NCI-H345 treated with DMSO at 0.1 percent for 48 hours (cell line): ENCODE results near the gene SPATS2L.

ENCODE experiments used
- DNase-seq: peaks from one replicate; lab custom pipeline; 2025; ENCODE audit not compliant: unreplicated experiment; lab: John Stamatoyannopoulos, UW

Gene SPATS2L

DNA sequence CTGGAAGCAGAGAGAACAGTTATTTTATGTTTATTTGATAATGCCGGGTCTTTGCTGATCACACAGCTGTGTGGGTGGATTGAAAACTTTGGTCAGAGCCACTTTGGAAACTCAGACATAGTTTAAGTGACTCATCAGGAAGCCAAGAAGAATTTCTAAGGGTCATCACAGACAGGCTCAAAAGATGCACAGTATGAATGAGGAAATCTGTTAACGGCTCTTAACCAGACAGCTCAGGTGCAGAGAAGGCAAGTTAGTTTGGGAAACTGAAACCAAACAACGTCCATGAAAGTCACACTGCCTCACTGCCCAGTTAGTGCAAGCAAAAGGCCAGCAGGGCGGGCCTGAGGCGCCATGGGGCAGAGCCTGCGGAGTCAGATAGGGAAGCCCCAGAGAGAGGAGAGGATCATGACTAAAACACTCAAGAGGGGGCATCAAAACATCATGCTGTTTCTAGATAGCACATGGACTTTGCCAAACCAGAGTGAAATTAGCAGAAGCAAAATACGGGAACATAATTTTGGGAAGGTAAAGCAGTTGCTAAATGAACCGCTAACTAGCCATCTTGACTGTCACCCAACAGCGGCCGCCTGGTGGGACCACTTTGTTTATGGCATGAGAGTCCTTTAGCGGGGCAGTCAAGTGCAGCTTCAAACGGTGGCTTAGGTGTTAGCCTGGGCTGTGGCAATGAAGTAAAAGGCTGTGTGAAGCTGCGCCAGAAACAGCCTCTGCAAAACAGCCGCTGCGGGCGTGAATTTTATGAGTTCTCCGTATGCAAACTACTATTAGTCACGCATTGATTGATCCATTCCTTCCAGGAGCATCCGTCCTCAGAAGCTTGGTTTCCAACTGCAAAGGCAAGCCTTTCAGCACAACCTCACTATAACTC lies 102.2 kb downstream of the SPATS2L start:
- DNase-seq, result peak; percentile 59

DNA sequence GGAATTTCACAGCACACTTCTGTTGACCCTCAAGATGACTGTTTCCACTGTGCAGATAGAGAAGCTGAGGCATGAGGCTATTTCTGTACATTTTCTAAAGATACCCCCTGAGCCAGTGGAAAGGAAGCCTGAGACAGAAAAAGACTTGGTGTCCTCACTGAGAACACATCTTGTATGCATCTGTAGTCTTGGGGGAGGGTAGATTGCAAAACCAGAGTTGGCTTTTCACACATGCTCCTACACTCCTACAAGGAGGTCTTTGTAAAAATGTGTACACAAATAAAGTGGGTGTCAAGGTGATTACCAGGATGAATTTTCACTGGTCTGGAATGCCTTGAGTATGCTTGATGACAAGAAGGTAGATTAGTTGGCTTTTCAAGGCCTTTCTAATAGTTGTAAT lies 105.3 kb downstream of the SPATS2L start:
- DNase-seq, result no peak

DNA sequence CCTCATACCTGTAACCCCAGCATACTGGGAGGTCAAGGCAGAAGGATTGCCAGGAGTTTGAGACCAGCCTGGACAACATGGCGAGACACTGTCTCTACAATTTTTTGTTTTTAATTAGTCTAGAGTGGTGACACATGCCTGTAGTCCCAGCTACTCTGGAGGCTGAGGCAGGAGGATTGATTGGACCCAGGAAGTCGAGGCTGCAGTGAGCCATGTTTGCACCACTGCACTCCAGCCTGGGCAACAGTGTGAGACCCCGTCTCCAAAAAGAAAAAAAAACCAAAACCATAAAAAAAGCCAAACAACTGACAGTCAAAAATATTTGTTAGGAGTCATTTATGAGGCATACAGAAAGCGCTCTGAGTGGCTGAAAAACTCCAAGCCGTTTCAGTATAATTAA lies 107.9 kb downstream of the SPATS2L start:
- no peak for DNase-seq

DNA sequence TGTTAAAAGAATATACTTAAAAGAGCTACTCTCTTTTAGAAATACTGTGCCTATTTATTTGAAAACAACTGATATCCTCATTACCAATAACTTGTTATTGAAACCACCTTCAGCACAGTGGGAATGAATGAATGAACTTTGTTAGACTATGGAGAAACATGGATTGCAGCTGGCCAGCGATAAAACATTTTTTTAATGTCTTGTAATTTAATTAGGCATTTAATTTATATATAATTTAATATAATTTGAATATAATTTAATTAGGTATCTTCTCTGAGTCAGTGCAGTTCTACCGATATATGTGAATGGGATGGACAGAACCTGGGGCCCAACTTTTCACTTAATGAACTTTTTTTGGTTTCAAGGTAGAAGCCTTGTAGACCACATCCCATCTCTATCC lies 109.0 kb downstream of the SPATS2L start:
- no peak for DNase-seq

DNA sequence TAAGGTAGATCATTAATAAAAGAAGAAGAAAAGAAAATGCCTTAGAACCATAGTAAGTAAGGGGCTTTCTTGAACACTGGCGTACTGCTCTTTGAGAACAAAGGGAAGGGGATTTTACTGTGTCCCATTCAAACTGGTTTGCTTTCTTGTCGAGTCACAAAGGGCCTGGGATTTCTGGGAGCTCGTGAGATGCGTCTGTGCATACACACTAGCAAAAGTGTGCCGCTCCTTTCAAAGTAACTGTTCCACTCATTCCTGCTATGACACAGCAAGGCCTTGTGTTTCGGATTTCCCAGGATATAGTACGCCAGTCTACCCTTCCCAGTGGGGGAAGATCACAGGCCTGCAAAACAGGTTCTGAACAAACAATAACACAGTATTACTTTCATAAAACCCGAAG lies 110.4 kb downstream of the SPATS2L start:
- DNase-seq, result no peak

DNA sequence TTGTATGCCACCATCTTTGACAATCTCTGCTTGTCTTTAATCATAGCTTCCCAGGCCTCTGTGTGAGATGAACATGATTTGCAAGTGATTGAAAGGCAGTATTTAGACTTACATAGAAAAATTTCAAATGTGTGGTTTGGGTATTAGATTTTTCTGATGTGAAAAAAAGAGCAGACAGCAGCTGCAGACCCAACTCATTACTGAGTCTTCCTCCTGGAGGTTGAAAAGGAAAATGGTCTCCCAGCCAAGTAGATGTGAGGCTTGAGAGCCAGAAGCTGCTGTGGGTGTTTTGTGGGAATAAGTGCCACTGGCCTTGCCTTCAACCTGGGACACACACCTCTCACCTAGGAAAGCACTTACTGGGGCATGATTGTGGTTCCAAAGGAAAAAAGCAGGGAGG lies 110.9 kb downstream of the SPATS2L start:
- DNase-seq, result no peak

DNA sequence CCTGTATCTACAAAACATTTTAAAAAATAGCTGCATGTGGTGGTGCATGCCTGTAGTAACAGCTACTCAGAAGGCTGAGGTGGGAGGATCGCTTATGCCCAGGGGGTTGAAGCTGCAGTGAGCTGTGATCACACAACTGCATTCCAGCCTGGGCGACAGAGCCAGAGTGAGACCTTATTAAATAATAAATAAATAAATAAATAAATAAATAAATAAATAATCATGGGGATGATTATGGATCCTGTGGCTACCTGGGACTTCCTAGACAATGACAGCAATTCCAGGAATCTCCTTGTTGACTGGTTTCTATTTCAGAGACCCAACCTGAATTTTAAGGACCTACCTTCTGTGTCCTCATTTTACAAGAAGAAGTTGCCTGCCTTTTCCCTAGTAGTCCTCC lies 111.9 kb downstream of the SPATS2L start:
- DNase-seq, result no peak

DNA sequence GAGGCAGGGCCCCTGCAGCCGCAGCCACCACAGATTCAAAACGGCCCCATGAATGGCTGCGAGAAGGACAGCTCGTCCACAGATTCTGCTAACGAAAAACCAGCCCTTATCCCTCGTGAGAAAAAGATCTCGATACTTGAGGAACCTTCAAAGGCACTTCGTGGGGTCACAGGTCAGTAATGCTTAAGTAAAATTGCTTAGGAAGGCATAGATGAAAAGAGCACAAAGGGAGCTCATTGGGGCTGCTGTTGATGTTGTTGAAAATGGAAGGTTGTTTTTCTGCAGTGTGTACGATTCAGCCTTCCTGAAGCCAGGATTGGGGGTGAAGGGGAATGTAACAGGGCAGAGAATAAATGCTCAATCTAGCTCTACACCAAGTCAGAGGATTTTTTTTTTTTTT lies 112.8 kb downstream of the SPATS2L start:
- no peak for DNase-seq

DNA sequence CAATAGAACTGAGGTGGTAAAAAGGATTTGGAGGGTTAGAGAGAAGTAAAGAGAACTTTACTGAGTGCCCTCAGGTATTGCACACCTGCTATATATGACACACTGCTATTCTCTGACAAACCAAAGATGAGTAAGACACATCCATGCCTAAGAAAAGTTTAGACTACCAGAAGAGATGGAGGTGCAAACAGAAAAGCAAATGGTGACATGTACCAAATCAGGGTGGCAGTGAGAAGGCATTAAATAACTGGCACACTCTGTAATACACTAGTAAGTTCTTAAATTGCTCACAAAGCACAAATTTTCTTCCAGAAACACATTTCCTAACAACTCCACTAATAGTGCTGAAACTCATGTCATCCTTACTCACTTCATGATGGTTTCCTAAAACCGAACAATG lies 114.8 kb downstream of the SPATS2L start:
- no peak for DNase-seq

DNA sequence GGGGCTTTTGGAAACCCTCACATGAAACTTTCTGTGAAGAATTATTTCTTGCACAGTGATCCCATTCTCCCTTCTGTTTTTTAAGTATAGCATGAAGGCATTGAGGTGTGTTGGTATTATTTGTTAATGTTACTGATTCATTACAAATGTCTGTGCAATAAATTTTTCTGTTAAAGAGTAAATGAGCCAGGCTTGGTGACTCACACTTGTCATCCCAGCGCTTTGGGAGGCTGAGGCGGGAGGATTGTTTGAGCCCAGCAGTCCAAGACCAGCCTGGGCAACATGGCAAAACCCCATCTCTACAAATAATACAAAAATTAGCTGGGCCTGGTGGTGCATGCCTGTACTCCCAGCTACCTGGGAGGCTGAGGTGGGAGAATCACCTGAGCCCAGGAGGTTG lies 115.6 kb downstream of the SPATS2L start:
- DNase-seq, result no peak

DNA sequence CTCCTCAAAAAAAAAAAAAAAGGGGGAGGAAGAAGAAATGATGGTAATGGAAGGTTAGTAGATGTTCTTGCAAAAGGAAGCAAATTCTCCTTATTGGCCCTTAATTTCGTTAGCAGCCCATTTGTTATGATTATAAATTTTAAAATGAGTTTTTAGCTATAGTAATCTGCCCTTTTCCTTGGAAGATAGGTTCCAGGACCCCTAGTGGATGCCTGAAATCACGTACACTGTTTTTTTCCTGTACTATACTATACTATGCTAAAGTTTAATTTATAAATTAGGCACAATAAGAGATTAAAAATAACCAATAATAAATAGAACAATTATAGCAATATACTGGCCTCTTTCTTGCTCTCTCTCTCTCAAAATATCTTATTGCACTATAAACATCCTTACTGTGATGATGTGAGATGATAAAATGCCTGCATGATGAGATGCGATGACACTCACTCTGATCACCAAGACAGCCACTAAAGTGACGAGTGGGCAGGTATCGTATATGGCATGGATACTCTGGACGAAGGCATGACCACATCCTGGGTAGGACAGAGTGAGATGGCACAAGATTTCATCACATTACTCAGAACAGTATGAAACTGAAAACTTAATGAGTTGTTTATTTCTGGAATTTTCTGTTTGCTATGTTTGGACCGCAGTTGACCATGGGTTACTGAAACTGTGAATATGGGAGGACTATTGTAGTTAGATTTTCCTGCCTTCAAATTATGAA lies 116.2 kb downstream of the SPATS2L start:
- DNase-seq, result no peak

DNA sequence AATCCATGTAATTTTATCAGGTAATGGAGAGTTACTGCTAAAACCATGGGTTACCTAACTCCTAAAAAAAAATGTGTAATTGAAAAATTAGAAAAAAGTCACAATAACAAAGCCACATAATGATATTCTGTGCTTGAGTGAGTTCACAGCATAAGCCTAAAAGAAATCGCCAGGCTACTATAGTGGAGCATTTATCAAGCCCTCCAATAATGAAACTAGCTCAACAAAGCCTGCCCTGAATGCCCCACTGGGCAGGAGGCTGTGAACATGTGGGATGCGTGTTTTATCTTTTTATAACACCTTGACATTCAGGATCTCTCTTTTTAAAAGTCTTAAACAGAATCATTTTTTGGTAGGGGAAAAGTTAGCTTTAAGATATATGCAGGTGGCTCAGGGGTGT lies 117.0 kb downstream of the SPATS2L start:
- no peak for DNase-seq

DNA sequence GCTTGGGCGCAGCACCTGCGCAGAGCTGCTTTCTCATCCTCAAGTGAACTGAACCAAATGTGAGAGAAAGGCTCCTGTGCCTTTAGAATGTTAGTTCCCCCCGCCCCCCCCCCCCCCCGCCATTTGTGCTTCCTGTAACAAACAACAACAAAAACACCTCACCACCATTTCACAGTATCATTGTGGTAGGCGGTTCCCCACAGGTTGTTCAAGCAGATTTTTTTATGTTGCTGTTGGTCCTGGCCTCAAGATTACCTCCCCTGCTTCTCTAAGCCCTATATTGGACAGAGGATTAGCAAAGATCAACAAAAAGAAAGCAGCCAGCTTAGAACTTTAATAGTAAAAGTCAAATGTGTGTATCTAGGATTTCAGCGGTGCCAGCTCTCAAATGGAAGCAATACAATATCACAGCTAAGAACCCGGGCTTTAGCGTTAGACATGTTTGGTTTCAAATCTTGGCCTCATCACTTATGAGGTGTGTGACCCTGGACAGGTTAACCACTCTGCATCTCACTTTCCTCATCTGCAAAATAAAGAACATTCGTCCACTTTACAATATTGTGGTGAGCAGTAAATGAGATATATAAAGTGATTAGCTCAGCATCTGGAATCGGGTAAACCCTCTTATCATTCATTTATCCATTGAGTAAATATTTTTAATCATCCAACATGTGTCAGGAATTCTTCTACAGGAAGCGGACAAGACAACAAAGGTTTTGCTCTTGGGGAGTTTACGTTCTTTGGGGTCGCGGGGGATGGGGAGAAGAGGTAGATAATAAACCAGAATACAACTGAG lies 118.7 kb downstream of the SPATS2L start:
- DNase-seq, result no peak

DNA sequence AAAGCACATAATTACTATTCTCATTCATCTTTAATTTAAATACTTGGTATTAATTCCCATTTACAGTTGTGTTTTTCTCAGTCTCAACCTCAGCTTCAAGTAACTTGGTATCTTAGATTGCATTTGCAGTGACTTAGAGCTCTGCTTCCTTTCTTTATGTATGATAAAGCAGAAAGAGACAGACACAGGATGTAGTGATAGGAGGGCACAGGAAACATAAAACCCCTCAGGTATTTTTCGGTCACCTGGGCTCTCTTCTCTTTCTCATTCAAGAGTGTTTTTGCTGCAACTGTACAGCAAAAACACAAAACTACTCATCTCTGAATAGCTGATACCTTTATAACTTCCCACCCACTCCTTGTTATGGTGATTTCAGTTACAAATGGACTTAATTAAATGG lies 120.3 kb downstream of the SPATS2L start:
- no peak for DNase-seq

DNA sequence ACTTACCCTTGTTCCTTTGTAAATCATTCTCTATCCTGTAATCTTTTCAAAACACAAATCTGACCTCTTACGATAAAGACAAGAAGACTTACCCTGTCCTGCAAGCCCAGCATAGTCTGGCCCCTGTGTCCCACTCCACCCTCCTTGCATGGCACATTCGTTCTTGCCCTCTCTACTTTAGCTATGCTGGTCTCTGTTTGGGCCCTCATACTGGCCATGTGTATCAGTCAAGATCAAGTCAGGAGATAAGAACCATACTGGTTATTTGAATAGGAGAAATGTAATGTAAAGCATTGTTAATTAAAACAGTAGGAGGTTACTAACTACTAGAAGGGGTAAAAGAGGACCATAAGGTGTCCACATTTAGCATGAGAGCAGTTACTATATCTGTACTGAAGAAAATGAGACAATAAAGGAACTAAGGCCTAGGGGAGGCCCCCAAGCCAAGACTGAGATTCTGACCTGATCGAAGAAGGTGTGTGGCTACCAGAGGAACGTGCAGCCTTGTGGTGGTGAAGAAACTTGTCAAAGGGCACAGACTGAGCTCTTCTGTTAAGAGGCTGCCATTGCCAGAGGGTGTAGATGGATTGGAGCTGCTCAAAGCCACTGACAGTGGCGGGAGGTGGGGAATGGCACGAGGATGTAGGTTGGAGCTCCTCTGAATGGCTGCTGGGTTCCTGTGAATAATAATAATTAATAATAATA lies 122.6 kb downstream of the SPATS2L start:
- no peak for DNase-seq

DNA sequence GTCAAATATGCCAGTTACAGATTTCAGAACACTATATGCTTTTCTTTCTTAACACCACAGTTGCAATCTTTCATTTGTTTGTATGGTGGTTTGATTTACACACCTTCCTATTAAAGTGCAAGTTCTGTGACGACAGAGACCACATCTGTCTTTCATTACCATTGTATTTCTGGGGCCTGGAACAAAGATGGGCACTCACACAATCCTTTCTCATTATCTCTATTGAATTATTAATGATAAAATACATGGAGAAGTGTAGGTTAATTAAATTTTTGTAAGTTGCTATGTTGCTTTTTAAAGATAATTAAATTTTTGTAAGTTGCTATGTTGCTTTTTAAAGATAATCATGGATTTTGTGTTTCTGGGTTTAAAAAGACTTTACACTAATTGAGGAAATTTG lies 123.5 kb downstream of the SPATS2L start:
- no peak for DNase-seq

DNA sequence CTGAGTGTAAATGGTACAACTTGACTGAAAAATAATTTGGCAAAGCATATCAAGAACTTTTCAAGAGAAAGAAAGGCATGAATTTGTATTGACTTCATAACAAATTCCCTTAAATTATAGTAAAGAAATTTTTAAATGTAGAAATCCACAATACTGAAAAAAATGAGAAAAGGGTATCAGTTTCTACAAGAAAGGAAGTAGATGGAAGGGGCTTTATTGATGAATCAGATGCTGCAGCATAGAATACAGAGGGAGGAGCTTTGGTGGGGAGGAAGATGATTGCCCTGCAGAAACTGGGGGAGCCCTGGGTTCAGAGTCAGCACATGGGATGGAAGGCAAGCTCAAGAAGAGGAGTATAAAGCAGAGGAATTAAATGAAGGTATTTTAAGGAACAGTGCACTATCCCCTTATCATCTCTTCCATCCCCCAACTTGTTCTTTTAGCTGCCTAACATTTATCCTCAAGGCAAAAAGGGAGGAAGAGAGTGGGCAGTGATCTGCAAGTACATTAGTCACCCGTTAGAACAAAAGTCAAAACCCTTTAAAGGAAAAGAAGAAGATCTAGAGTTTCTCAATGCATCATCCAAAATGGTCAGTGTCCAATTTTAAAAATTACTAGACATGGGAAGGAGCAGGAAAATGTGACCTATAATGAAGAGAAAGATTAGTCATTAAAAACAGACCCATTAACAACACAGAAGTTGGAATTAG lies 125.7 kb downstream of the SPATS2L start:
- DNase-seq, result no peak

DNA sequence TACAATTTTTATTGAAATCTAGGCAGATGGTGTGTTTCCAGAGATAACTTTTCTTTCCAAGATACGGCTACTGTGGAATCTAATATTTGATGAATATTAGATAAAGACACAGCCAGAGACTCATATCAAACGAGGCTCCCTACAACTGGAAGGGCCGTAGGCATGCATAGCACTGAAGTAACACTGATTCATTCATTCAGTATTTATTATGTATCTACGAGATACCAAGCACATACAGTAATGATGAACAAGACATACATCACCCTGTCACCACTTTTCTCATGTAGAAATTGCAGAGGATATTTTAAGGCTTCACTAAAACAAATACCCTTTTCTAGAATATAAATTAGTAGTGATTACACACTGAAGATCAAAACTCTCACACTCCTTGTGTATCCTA lies 128.9 kb downstream of the SPATS2L start:
- DNase-seq, result no peak

DNA sequence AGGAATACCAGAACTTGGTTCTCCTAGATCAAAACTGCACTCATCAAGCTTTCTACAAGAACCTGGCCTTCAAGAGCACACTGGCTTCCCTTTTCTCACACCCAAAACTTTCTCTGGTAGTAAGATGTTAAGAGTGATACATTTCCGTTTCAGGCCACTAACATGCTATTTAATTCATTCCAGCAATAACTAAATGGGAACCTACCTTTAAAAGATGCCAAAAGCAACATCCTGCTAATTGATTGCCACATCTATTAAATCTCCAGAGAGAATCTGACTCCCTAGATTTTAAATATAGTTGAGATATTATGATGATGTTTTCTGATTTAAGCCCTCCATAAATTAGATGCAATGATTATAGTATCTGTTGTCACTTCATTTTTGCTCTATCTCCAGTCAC lies 131.8 kb downstream of the SPATS2L start:
- DNase-seq, result no peak

DNA sequence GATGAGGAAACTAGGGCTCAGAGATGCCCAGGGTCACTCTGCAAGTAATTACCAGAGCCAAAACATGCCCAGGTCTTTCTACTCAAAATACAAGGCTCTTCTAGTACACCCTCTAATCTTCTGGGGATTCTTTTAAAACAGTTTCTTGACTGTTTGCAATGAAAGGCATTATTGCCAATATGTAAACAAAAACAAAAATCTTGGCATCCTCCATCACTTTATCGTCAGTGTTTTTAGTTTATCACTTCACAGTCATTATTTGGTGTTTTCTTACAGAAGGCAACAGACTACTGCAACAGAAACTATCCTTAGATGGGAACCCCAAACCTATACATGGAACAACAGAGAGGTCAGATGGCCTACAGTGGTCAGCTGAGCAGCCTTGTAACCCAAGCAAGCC lies 132.4 kb downstream of the SPATS2L start:
- no peak for DNase-seq
